ENCODE measurements around the gene FAM25G.
"Not testable (repeated sequence)": the region's sequence is repeated elsewhere in the genome, so short reads cannot be mapped to it uniquely, and the experiment has no call there.

The FAM25G gene

DNA sequence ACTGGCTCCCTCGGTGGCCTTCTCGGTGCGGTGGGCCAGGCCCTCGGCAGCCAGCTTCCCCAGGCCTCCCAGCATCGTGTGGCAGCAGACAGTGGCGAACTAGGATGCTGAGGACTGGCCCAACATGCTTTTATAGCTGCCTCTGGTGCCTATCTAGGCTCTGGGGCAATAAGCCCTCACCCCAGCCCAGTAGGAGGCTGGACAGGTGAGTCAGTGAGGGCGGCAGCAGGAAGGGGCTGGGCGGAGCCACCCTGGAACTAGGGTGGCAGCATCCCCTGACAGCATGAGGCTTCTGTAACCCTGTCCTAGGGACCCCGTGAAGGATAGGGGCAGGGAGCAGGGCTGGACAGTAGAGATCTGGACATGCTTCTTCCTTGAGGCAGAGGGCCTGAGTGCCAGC lies at the start of gene FAM25G:
Gene FAM25G, minus strand, starts transcription at position 101 of the 400 bp plus-strand sequence. Its CDS starts 26 bp downstream, at position 75.
- not testable (repeated sequence) for DNase-seq (ENCODE audit: low read depth)

DNA sequence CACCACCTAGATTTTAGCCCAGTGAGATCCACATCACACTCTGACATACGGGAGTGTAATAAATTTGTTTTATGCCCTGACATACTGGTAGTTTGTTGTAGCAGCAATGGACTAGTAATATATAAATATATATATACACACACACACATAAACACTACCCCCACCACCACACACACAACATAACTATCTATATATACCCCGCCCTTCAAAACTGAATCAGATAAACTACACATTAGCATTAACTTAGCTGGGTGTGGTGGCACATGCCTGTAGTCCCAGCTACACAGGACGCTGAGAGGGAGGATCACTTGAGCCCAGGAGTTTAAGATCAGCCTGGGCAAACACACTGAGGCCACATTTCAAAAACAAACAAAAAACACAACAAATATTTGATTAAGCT lies 44.9 kb upstream of the FAM25G start:
- not testable (repeated sequence) for DNase-seq (ENCODE audit: low read depth)

DNA sequence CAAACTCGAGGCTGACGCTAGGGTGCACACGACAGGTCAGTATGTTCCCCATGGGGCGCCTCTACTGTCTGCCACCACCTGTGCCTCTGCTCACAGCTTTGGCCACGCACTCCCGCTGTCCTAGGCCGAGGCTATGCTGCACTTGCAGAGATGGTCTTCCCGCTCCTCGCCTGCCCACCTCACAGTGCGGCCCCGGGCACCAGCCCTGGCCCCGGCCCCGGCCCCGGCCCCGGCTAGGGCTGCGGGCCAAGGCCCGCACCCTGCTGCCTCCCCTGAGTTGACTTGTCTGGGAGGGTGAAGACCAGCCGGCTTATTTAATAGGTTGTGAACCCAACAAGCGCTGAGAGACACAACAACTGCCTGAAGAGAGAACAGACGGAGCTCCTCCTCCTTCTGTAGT lies 32.0 kb upstream of the FAM25G start, which contains the start of gene AGAP9:
Gene AGAP9, minus strand, starts transcription at position 164 of the 400 bp plus-strand sequence. Its CDS starts 112 bp downstream, at position 52.
- not testable (repeated sequence) for DNase-seq (ENCODE audit: low read depth)

DNA sequence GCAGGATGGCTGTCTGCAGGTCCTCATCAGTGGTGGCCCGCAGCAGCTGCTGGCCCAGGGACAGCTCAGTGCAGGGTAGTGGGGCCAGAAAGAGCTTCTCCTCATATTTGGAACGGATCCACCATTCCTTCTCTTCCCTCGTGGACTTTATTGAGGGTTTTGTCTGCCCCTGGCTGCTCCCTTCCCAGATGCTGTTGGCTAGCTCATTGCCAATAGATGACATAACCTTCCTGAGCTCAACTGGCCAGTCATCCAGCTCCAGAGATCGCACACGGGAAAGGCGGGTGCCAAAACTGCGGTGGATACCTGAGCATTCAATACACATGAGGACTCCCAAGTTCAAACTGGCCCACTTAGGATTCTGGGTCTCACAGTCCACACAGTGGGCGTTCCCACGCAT lies 10.8 kb upstream of the FAM25G start:
- DNase-seq (ENCODE audit: low read depth): not testable (repeated sequence)

DNA sequence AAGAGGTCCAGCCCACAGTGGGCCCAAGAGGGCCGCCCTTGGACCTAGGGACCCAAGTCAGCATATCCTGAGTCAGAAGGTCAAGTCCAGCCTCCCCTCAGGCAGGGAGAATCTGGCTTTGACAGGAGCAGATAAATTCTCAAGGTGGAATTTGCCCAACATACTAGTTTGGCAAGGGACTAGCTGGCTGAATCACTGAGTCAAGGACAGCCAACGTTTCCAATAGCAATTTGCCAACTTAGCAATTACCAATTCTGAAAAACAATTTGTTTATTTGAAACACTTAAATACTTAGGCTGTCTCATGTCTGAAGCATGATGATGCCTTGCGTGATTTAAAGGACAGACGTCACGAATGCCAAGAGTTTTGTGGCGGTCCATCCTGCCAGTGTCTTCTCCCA lies 2.7 kb upstream of the FAM25G start:
- DNase-seq (ENCODE audit: low read depth): not testable (repeated sequence)

DNA sequence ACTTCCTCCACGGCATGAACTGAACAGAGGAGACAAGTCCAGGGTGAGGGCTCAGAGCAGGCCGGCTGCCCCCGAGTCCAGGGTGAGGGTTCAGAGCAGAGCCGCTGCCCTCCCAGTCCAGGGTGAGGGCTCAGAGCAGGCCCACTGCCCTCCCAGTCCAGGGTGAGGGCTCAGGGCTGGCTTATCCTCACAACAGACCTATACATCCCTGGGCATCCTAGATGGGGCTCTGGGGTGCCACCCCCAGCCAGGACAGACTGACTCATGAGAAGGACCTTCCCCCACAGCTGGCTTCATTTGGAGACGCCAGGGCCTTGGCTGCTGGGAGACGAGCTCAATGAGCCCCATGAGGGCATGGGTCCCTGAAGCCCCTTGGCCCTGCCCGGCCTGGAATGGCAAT lies 1.9 kb downstream of the FAM25G start:
- DNase-seq (ENCODE audit: low read depth): not testable (repeated sequence)

DNA sequence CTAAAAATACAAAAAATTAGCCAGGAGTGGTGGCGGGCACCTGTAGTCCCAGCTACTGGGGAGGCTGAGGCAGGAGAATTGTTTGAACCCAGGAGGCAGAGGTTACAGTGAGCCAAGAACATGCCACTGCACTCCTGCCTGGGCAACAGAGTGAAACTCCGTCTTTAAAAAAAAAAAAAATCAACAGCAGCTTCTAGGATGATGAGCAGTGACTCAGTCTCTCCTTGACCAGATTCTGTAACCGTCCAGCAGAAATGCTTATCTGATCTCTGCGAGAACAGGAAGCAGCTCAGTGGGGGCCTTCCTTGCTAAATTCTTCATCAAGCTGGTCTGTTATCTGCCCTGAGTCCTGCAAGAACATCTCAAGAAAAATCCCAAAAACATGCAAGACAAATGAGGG lies 5.6 kb downstream of the FAM25G start:
- DNase-seq (ENCODE audit: low read depth): not testable (repeated sequence)

DNA sequence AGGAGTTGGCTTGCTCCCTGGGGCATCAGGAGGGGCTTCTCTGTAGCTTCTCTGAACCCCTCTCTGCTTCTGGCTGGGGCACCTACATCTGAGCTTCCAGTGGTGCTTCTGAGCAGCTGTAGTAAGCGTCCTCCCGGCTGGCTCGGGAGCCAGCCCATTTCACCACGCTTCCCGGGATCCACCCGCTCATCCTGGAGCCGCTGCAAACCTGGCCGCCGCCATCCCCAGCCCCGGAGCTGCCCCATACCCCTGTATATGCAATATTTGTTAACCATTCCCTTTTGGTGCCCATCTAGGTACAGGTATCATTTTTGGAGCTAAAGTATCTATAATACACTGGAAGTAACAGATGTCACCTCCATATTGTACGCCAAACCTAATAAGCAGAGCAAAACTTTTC lies 6.7 kb downstream of the FAM25G start:
- not testable (repeated sequence) for DNase-seq (ENCODE audit: low read depth)

DNA sequence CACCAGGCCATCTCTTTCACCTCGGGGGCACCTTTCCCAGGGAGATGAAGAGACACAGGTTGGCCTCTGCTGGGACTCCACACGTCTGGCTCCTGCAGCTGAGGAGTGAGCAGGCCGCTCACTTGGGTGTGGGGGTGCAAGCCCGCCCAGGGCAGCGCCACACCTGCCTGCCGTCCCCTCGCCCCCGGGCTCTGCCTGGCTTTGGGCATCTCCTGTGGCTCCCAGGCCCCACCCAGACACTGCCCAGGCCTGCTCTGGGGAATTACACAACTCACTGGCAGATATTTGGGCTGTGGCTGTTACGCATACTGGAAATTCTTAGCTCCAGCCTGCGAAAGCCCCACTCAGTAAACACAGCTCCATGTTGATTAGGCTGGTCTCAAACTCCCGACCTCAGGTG lies 7.6 kb downstream of the FAM25G start, which contains the start of gene ANXA8:
Gene ANXA8, minus strand, starts transcription at position 193 of the 400 bp plus-strand sequence. Its CDS starts 182 bp downstream, at position 11.
- not testable (repeated sequence) for DNase-seq (ENCODE audit: low read depth)

DNA sequence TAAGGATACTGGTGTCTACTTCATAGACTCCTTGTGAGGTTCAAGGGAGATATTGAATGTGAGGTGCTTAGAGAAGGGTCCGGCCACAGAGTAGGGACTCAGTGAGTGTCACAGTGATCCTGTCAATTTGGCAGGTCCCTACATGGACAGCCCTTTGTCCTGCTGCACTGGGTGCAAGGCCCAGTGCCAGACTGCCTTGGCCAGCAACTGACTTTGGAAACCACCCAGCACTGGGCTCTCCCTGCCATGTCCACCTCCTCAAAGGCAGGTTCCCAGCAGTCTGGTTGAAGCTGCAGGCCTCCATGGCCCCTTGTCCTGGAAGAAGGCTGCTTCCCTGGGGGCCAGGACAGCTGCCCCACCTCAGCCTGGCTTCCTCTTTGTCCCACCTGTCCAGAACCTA lies 9.1 kb downstream of the FAM25G start:
- DNase-seq (ENCODE audit: low read depth): not testable (repeated sequence)

DNA sequence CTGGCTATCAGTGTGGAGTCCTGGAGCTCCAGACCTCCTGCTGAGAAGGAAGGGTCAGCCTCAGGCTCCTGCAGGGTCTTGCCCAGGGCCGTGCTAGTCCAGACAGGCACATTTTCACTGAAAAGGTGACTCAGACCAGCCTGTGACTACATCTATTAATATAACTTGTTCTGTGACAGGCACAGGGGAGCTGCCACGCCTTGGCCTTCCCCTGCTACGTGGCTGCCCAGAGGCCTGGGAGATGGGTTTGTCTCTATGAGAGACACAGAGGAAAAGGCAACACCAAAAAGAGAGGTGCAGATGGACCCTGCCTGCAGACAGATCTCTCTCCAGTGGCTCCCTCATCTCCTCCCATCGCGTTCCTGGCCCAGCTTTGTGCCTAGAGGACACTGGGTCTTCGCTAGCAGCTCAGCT lies 9.7 kb downstream of the FAM25G start:
- DNase-seq (ENCODE audit: low read depth): not testable (repeated sequence)

DNA sequence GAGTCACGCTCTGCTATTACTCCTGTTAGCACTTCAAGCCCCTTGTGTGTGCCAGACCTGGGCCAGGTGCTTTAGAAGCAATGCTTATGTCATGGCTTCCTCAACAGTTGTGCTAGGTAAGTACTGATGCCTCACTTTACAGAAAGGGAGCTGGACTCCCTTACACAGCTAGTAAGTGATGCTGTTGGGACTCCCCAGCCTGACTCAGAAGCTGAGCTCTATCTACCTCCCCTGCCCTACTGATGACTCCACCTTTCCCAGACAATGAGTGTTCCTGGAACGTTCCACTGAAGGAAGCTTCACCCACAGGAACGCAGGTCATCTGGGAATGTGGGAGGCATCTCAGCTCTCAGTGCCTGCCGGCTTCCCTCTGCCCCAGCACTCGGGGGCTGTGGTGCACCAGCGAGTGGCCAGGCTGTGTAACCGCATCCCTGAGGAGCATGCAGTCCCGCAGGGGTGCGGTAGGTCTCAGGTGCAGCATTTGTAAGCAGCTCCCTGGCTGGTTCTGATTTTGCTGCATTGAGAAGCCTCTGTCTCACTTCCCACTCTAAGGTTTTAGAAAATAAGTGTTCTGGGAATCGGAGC lies 10.2 kb downstream of the FAM25G start:
- not testable (repeated sequence) for DNase-seq (ENCODE audit: low read depth)

DNA sequence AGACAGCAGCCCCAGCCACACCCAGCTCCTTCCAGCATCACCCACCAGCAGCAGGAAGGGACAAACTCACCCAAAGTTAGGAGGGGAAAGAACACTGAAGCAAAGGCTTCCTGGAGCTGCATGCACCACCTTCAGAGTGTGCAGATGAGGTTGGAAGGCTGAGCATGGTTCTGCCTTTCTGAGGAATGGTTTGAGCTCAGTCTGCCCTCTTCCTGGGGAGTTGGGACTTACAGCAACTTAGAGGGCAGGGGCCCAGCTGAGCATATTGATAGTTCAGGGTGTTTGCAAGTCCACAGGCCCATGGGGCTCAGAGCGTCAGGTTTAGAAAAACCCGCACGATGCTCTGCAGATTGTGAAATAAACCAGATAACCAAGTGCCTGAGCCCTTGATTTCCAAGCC lies 11.4 kb downstream of the FAM25G start:
- DNase-seq (ENCODE audit: low read depth): not testable (repeated sequence)

DNA sequence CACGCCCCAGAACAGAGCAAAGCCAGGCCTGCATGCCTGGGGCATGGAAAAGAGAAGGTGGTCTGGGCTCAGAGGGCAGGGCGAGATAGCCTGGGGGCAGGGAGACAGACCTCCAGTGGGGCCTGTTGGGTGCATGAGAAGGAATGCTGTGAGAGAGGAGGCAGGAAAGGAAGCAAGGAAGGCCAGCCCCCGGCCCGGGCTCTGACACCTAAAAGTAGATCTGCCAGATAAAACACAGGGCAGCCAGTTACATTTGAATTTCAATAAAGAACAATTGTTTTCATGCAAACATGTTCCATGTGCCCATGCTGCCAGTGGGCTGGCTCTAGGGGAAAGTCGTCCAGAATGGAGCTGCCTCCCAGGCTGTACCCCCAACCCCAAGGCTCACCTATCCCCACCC lies 13.4 kb downstream of the FAM25G start:
- not testable (repeated sequence) for DNase-seq (ENCODE audit: low read depth)

DNA sequence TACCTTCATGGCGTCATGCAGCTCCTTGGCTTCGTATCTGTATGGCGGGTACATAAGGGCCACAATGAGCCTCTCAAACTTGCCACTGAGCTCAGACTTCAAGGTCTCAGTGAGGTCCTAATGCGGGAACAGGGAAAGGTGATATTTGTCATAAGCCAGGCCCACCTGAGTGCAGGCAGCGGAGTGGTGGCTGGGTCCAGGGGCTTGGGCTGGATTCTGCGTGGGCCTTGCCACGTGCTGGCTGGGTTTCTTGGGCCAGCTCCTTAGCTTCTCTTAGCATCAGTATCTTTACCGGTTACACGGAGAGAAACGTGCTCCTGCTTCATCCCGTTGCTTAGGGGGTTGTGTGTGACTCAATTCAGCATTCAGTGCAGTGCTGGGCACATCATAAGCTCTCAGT lies 14.4 kb downstream of the FAM25G start:
- not testable (repeated sequence) for DNase-seq (ENCODE audit: low read depth)

DNA sequence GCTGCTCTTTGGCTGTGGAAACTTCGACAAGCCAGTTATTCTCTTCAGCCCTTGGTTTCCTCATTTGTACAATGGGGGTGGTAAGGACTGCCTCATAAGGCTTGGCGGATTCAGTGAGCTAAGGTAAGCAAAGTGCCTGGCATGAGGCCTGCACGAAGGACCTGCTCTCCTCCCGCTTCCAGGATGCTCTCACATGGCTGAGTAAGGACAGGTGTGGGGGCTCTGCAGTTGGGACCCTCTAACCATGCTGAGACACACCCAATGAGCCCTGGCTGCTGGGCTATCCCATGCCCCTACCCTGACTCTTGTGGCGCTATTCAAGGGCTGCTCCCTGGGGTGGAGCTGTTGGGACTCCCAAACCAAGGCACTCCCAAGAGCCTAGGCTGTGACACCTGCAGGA lies 16.4 kb downstream of the FAM25G start:
- DNase-seq (ENCODE audit: low read depth): not testable (repeated sequence)

DNA sequence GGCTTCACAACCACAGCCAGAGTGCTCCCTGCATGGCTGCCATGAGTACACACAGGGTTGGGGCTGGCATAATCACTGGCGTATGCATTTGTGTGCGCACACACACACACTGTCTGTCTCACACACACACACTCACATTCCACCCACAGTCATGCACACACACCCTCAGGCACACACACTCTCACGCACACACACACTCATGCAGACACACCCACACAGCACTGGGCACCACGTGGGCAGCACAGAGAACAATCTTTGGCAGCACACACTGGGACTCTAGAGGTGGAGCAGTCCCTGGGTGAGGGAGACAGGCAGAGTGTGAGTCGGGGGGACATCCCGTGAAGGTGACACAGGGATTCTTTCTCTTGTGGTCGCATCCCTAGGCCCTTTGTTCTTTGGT lies 18.0 kb downstream of the FAM25G start:
- not testable (repeated sequence) for DNase-seq (ENCODE audit: low read depth)

DNA sequence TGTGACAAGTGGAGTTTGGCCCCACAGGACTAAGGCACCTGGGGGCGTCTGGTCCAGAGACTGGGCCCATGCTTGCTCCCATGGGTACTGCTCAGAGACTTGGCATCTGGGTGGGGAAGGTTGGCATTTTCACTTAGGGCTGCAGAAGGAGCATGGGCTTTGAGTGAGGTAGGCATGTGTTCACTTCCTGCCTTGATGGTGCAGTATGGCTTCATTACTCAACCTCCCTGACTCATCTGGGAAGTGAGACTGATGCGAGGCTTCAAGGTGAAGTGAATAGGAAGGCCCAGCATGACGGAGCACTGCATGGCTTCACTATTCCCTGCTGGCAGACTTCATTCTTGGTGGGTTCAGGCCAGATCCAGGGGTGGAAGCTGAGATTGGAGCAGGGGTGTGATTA lies 18.9 kb downstream of the FAM25G start:
- DNase-seq (ENCODE audit: low read depth): not testable (repeated sequence)

DNA sequence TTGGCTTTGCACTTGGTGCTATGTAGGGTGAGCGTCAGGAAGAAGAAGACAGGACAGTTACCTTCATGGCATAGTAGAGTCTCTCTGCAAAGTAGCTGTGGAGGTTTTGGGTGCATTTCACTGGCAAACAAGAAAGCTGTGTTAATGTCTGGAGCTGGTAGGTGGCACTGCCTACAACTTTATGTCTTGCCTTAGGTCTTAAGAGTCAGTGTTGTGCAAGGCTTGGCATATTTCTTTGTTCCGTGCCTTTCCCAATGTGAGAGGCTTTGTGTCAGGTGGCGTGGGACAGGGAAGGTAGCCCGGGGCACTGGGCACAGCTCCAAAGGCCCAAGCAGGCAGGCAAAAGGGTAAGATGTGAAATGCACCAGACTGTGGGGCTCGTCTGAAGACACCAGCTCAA lies 19.4 kb downstream of the FAM25G start:
- not testable (repeated sequence) for DNase-seq (ENCODE audit: low read depth)

DNA sequence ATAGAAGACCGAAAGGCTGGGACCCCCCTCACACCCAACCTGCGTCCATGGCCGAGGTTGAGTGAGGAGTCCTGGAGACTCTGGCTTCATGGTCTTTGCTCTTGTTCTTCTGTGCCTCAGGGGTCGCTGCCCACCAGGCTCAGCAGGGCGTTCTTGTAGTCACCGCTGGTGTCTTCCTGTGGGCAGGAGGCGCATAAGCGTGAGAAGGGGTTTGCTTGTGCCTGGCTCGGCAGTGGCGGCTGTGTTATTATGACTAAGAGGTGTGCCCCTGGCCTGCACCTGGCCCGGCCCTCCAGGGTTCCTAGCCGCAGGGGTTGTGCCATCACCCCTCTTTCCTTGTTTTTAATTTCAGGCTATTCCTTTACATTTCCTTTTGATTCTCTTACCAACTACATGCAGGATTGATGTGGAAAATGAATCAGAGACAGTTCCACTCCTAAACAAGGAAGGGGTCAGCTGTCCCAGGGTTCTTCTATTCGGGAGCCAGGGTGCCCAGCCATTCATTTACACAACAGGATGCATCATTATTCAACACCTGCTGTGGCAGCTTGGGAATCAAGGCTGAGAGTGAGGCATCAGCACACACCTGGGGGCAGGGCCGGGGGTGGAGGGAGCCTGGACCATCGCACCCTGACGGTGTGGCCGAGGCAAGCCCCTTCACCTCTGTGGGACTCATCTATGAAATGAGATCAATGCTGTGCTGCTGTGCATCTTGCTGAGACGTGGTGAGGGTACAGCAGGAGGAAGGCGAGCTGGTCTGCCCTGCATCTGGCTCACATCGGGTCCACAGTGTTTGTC lies 22.6 kb downstream of the FAM25G start:
- DNase-seq (ENCODE audit: low read depth): not testable (repeated sequence)

DNA sequence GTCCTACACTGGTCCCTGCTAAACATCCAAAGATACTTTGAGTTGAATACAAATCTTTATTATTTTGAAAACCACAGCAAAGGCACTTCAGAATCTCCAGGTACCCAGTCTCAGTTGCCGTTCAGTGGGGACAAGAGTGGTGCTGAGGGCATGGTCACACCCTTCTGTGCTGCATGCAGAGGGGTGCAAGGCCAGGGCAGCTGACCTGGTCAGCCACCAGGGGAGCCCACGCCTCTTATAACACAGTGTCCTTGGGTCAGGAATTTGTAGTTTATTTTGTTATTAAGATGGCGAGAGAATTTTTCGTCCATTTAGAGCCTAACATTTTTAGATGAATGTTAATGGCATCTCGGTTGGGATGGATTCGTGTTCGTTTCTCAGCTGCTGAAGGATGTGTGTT lies 23.5 kb downstream of the FAM25G start:
- not testable (repeated sequence) for DNase-seq (ENCODE audit: low read depth)

DNA sequence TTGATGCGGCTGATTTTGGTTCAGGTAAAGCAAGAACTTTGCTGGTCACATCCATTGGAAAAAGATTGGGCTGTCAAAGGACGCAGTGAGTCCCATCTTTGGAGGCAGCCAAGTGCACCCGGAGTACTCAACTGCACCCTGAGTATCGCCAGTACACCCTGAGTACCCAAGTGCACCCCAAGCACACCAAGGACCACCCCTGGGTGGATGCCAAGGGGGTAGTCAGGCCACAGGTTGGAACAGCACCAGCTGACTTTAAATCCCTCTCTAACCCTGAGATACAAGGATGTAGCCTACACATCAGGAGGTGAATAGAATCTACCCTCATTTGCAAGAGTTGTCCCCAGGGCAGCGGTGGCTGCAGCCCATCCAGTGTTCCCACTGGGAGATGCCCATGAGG lies 24.0 kb downstream of the FAM25G start:
- not testable (repeated sequence) for DNase-seq (ENCODE audit: low read depth)
